Ovary (tissue), 3 donors: ENCODE results near the gene IFFO2.

ENCODE experiments used
- CTCF ChIP-seq, 3 donors: fragments of 450-650 bp in 2 of 3; fragments of 200-600 bp in 1 of 3; IDR thresholded peaks; one replicate each; pipeline versions ENCODE4 v1.5.1 to v1.8.0; 2016 to 2022; ENCODE audit warnings: antibody characterized with exemption in 3 of 3, mild to moderate bottlenecking in 1 of 3
- EP300 ChIP-seq: sonication (generic); formaldehyde crosslinking; IDR thresholded peaks from one replicate; pipeline ENCODE4 v1.6.1; 2017; ENCODE audit warnings: antibody characterized with exemption
- POLR2A ChIP-seq: fragments of 450-650 bp; IDR thresholded peaks from one replicate; pipeline ENCODE4 v1.6.1; 2017; ENCODE audit warnings: antibody characterized with exemption, mild to moderate bottlenecking, moderate library complexity
- donor health status: DM: no; HTN: no; CAD: no.

DNA sequence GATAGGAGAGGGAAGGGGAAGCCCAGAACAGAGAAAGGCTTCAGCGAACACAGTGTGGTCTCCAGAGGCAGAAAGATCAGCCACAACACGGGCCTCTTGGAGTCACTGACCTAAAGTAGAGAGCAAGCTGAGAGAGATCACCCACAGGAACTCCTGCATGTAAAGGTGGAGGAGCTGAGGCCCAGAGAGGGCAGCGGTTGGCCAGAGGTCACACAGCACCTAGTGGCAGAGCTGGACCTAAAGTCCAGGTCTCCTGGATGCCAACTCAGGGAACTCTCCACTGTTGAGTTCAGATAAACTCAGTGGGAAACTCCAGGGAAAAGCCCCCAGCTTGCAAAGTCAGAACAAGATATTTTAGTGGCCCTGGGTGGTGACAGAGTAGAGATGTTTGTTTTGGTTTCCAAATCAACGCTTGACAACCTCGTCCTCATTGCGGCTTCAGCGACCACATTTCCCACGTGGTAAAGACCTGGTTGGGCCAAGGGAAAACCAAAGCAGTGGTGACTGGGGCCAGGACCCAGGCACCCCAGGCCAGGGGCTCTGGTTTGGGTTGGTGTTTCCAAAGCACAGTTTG lies 4.6 kb downstream of the IFFO2 start:
- TF ChIP-seq POLR2A (no peak), EP300 (no peak), CTCF (IDR thresholded peaks at IDR 0.05) (no peak)
